ENCODE results near the gene DIAPH2. TPM values are rescaled to one million over a fixed set of nuclear protein-coding genes. Genes with fewer than 3 reads are reported as not detected.
A peak's percentile ranks its signal among the peaks of the same experiment; 100 is the strongest.

Gene DIAPH2
- total RNA-seq, 2 donors from 2014 or later, result 21.5 to 51.8 TPM

DNA sequence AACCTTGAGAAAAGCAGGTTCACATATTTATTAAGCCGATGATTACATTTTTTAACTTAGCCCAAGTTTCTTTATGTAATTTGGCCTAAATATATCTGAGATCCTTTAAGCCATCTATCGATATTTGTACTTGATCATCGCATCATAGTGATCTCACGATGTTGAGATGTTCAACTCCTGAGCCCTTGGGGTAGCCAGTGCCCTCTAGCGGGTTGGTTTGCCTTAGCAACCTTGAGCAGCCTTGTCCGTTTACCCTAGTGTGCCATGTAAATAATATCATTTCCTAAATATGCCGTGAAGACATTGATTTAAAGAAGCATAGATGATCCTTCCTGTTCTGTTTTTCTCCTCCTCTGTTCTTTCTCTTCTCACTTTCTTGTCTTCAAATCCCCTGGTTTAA lies 631.3 kb downstream of the DIAPH2 start:
- no peak overlapping the region for H3K4me3 ChIP-seq (ENCODE audit: low read length)
- Mint-ChIP-seq H3K36me3 (ENCODE audit: low read depth) (peaks cover 15% of the 10 kb centered on the region), H3K4me1 (peaks cover 17% of the 10 kb centered on the region), H3K9me3 (no peaks in the 10 kb centered on the region), H3K4me3 (no peak overlapping the region), H3K27ac (peak overlapping the region; percentile 32), H3K27me3 (ENCODE audit: insufficient read depth) (no peaks in the 10 kb centered on the region)
- DNase-seq, result peak; percentile 74
- no peaks in the 10 kb centered on the region for H3K27me3 ChIP-seq (ENCODE audit: control insufficient read depth, insufficient read depth, low read length, poor library complexity, severe bottlenecking)
- 92% methylated on average over 7 of the region's 7 CpGs; no CpG with 5 or more reads in 1 of the 2 experiments for WGBS, 2 experiments (ENCODE audit: insufficient coverage in 1 of 2, insufficient read length in 1 of 2)
- no peak overlapping the region for H3K27ac ChIP-seq (ENCODE audit: low read depth, low read length)
- no peaks in the 10 kb centered on the region for H3K4me1 ChIP-seq (ENCODE audit: control insufficient read depth, insufficient read depth, low read length)
- H3K9me3 ChIP-seq (ENCODE audit: control insufficient read depth, low read length), result no peaks in the 10 kb centered on the region
- H3K36me3 ChIP-seq (ENCODE audit: control insufficient read depth, insufficient read depth, low read length), result no peaks in the 10 kb centered on the region
- TF ChIP-seq, protein P1, sequence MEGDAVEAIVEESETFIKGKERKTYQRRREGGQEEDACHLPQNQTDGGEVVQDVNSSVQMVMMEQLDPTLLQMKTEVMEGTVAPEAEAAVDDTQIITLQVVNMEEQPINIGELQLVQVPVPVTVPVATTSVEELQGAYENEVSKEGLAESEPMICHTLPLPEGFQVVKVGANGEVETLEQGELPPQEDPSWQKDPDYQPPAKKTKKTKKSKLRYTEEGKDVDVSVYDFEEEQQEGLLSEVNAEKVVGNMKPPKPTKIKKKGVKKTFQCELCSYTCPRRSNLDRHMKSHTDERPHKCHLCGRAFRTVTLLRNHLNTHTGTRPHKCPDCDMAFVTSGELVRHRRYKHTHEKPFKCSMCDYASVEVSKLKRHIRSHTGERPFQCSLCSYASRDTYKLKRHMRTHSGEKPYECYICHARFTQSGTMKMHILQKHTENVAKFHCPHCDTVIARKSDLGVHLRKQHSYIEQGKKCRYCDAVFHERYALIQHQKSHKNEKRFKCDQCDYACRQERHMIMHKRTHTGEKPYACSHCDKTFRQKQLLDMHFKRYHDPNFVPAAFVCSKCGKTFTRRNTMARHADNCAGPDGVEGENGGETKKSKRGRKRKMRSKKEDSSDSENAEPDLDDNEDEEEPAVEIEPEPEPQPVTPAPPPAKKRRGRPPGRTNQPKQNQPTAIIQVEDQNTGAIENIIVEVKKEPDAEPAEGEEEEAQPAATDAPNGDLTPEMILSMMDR (conservative IDR thresholded peaks at IDR 0.05), result peak; percentile 74
- no peak overlapping the region for H3K9ac ChIP-seq (ENCODE audit: extremely low read depth, low read length, poor library complexity, severe bottlenecking)

DNA sequence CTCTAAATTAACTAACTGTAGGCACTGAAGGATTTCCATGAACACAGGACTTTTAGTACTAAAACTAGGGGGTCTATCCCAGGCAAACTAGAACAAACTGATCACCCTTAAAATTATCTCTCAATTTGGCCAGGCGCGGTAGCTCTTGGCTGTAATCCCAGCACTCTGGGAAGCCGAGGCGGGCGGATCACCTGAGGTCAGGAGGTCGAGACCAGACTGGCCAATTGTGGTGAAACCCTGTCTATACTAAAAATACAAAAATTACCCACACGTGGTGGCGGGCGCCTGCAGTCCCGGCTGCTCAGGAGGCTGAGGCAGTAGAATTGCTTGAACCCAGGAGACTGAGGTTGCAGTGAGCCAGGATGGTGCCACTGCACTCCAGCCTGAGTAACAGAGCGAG lies 635.7 kb downstream of the DIAPH2 start:
- H3K9me3 ChIP-seq (ENCODE audit: control insufficient read depth, low read length), result no peaks in the 10 kb centered on the region
- H3K27ac ChIP-seq (ENCODE audit: low read depth, low read length), result no peak overlapping the region
- no peaks in the 10 kb centered on the region for H3K4me1 ChIP-seq (ENCODE audit: control insufficient read depth, insufficient read depth, low read length)
- H3K36me3 ChIP-seq (ENCODE audit: control insufficient read depth, insufficient read depth, low read length), result no peaks in the 10 kb centered on the region
- no peaks in the 10 kb centered on the region for H3K27me3 Mint-ChIP-seq (ENCODE audit: insufficient read depth)
- 97 to 100% methylated on average over 3 to 9 of the region's 11 CpGs for WGBS, 2 experiments (ENCODE audit: insufficient coverage in 1 of 2, insufficient read length in 1 of 2)
- H3K9ac ChIP-seq (ENCODE audit: extremely low read depth, low read length, poor library complexity, severe bottlenecking), result no peak overlapping the region
- peaks cover 30% of the 10 kb centered on the region for H3K36me3 Mint-ChIP-seq (ENCODE audit: low read depth)
- H3K27me3 ChIP-seq (ENCODE audit: control insufficient read depth, insufficient read depth, low read length, poor library complexity, severe bottlenecking), result no peaks in the 10 kb centered on the region
- H3K4me1 Mint-ChIP-seq, result no peaks in the 10 kb centered on the region
- H3K27ac Mint-ChIP-seq, result no peak overlapping the region
- no peak overlapping the region for H3K4me3 ChIP-seq (ENCODE audit: low read length)
- no peak for DNase-seq
- TF ChIP-seq, protein P1 (conservative IDR thresholded peaks at IDR 0.05), result no peak
- no peak overlapping the region for H3K4me3 Mint-ChIP-seq
- H3K9me3 Mint-ChIP-seq, result no peaks in the 10 kb centered on the region

DNA sequence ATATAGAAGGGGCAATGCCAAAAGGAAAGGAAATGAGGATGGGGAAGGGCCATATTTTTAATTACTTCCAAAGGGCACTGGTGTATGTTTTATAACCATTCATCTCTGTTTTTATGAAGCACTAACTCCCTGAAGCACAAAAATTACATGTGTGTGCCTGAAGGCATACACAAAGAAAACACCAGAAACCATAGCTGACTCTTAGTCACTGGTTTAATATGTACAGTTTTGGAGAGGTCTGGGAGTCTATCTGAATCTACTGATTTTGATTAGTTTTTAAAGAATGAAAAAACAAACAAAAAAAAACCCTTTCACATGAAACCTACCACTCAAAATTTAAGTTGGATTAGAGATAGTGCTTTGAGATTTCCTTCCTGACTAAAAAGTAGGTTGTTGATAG lies 637.8 kb downstream of the DIAPH2 start:
- peaks cover 32% of the 10 kb centered on the region for H3K36me3 Mint-ChIP-seq (ENCODE audit: low read depth)
- H3K4me3 Mint-ChIP-seq, result no peak overlapping the region
- H3K4me3 ChIP-seq (ENCODE audit: low read length), result no peak overlapping the region
- no peak overlapping the region for H3K27ac ChIP-seq (ENCODE audit: low read depth, low read length)
- no peaks in the 10 kb centered on the region for H3K9me3 Mint-ChIP-seq
- H3K4me1 Mint-ChIP-seq, result no peaks in the 10 kb centered on the region
- no peak for DNase-seq
- TF ChIP-seq, protein P1 (conservative IDR thresholded peaks at IDR 0.05), result no peak
- H3K9me3 ChIP-seq (ENCODE audit: control insufficient read depth, low read length), result no peaks in the 10 kb centered on the region
- H3K36me3 ChIP-seq (ENCODE audit: control insufficient read depth, insufficient read depth, low read length), result no peaks in the 10 kb centered on the region
- H3K9ac ChIP-seq (ENCODE audit: extremely low read depth, low read length, poor library complexity, severe bottlenecking), result no peak overlapping the region
- no peak overlapping the region for H3K27ac Mint-ChIP-seq
- no peaks in the 10 kb centered on the region for H3K27me3 Mint-ChIP-seq (ENCODE audit: insufficient read depth)
- no peaks in the 10 kb centered on the region for H3K27me3 ChIP-seq (ENCODE audit: control insufficient read depth, insufficient read depth, low read length, poor library complexity, severe bottlenecking)
- H3K4me1 ChIP-seq (ENCODE audit: control insufficient read depth, insufficient read depth, low read length), result no peaks in the 10 kb centered on the region
